Smooth muscle cell (in vitro differentiated cells): ENCODE measurements around the gene SOHLH2. TPM values are rescaled to one million over a fixed set of nuclear protein-coding genes. Genes with fewer than 3 reads are reported as not detected.
A peak's percentile ranks its signal among the peaks of the same experiment; 100 is the strongest.

ENCODE experiments used
- DNase-seq: peaks from one replicate; lab custom pipeline; 2025; ENCODE audit not compliant: unreplicated experiment; lab: John Stamatoyannopoulos, UW
- H2AFZ ChIP-seq: fragments of 200-600 bp; sonication (generic); 2 replicates; pipeline ENCODE4 v1.6.0; 2016; ENCODE audit warnings: antibody characterized with exemption, low read depth, mild to moderate bottlenecking
- H3F3A ChIP-seq: fragments of 200-600 bp; sonication (generic); 2 replicates; pipeline ENCODE4 v1.6.0; 2017; ENCODE audit warnings: antibody characterized with exemption, low read depth
- H3K27ac ChIP-seq: fragments of 200-600 bp; sonication (generic); 2 replicates; pipeline ENCODE4 v1.5.1; 2016; ENCODE audit warnings: low read depth, mild to moderate bottlenecking
- H3K27me3 ChIP-seq: fragments of 200-600 bp; sonication (generic); 2 replicates; pipeline ENCODE4 v1.6.1; 2016; ENCODE audit warnings: low read depth, mild to moderate bottlenecking
- H3K36me3 ChIP-seq: fragments of 200-600 bp; sonication (generic); 2 replicates; pipeline ENCODE4 v1.5.1; 2016; ENCODE audit warnings: low read depth
- H3K4me1 ChIP-seq: fragments of 200-600 bp; sonication (generic); 2 replicates; pipeline ENCODE4 v1.5.1; 2016; ENCODE audit warnings: low read depth
- H3K4me2 ChIP-seq: fragments of 200-600 bp; sonication (generic); 2 replicates; pipeline ENCODE4 v1.6.0; 2016; ENCODE audit warnings: mild to moderate bottlenecking
- H3K4me3 ChIP-seq: fragments of 200-600 bp; sonication (generic); 2 replicates; pipeline ENCODE4 v1.5.1; 2016; ENCODE audit warnings: mild to moderate bottlenecking
- H3K79me2 ChIP-seq: fragments of 200-600 bp; sonication (generic); 2 replicates; pipeline ENCODE4 v1.6.0; 2016; ENCODE audit warnings: low read depth, mild to moderate bottlenecking
- H3K9ac ChIP-seq: fragments of 200-600 bp; sonication (generic); 2 replicates; pipeline ENCODE4 v1.6.0; 2016; ENCODE audit warnings: low read depth
- H3K9me3 ChIP-seq: fragments of 200-600 bp; sonication (generic); replicated peaks from 2 replicates; pipeline ENCODE4 v1.5.1; 2016; ENCODE audit warnings: low read depth
- H4K20me1 ChIP-seq: fragments of 200-600 bp; sonication (generic); 2 replicates; pipeline ENCODE4 v1.6.0; 2016; ENCODE audit warnings: low read depth
- WGBS: methylation state at CpG from one replicate; pipeline ENCODE4 v1.1.7; 2016; ENCODE audit warnings: low lambda C conversion rate; 5-methylcytosine and 5-hydroxymethylcytosine counted together
- polyA plus RNA-seq: library from polyadenylated mRNA; unstranded; fragments of >200 nt; fragmentation: Nextera tagmentation; extraction: Ambion mirVana; gene quantifications from 2 replicates; pipeline ENCODE4 v1.2.1, GENCODE V29; 2016
- total RNA-seq: library from RNA; depleted of rRNA; stranded (reverse); fragments of >200 nt; gene quantifications from 2 replicates; pipeline ENCODE4 v1.2.3, GENCODE V29; 2014
- TF ChIP-seq, protein P1 (sequence below): fragments of 200-600 bp; sonication (generic); IDR thresholded peaks from 2 replicates; pipeline ENCODE4 v1.5.1; 2017; ENCODE audit warnings: borderline replicate concordance, mild to moderate bottlenecking, antibody characterized with exemption; ENCODE audit not compliant: insufficient read depth, poor library complexity, severe bottlenecking

The SOHLH2 gene
- total and polyA plus RNA-seq, 2 experiments from 2014 or later: 0.04 TPM; not detected in 1

DNA sequence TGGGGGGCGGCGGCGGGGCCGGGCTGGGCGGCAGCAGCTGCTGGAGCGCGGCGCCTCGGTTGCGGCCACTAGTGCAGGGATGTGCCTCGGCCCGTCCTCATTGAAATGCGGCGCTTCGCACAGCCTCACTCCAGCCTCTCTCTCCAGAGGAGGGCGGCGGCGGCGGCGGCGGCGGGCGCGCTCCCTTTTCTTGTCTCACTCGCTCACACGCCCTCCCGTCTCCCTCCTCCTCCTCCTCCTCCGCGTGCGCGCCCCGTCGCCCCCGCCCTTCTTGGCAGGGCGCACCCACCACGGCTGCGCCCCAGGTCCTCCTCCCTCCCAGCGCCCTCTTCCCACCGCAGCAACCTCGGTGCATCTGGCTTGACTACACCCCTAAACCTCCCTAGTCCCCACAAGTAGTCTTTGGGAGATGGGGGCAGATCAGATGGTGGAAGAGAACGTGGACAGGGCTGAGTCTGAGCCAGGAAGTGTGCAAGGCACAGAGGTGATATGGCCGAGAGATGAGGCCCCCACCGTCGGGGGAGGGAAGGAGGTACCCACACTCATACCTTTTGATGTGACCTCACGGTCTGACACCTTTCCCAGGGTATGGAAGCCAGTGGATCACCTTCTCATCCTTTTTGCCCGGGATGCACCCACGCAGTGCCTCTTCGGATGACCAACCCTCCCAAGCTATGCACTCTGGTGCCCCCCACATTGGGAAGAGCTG, 83.0 kb downstream of the SOHLH2 start, which contains the start of gene DCLK1:
Gene DCLK1, minus strand, starts transcription at position 161 of the 709 bp plus-strand sequence.
- Histone ChIP-seq H3K9me3 (no peaks in the 10 kb centered on the region), H3K4me2 (peak within 1 kb of the TSS; percentile 91), H3K27ac (no peak within 1 kb of the TSS), H3K36me3 (no peaks in the 10 kb centered on the region), H3K9ac (no peak within 1 kb of the TSS), H3F3A (no peaks in the 10 kb centered on the region), H3K4me3 (peak within 1 kb of the TSS; percentile 50), H4K20me1 (no peaks in the 10 kb centered on the region), H3K79me2 (no peaks in the 10 kb centered on the region), H2AFZ (peak within 1 kb of the TSS; percentile 63), H3K27me3 (peaks cover 76% of the 10 kb centered on the region), H3K4me1 (no peaks in the 10 kb centered on the region)
- DNase-seq: no peak
- TF ChIP-seq, protein P1, sequence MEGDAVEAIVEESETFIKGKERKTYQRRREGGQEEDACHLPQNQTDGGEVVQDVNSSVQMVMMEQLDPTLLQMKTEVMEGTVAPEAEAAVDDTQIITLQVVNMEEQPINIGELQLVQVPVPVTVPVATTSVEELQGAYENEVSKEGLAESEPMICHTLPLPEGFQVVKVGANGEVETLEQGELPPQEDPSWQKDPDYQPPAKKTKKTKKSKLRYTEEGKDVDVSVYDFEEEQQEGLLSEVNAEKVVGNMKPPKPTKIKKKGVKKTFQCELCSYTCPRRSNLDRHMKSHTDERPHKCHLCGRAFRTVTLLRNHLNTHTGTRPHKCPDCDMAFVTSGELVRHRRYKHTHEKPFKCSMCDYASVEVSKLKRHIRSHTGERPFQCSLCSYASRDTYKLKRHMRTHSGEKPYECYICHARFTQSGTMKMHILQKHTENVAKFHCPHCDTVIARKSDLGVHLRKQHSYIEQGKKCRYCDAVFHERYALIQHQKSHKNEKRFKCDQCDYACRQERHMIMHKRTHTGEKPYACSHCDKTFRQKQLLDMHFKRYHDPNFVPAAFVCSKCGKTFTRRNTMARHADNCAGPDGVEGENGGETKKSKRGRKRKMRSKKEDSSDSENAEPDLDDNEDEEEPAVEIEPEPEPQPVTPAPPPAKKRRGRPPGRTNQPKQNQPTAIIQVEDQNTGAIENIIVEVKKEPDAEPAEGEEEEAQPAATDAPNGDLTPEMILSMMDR: no peak
- 17% methylated on average over 21 of the region's 48 CpGs for WGBS

DNA sequence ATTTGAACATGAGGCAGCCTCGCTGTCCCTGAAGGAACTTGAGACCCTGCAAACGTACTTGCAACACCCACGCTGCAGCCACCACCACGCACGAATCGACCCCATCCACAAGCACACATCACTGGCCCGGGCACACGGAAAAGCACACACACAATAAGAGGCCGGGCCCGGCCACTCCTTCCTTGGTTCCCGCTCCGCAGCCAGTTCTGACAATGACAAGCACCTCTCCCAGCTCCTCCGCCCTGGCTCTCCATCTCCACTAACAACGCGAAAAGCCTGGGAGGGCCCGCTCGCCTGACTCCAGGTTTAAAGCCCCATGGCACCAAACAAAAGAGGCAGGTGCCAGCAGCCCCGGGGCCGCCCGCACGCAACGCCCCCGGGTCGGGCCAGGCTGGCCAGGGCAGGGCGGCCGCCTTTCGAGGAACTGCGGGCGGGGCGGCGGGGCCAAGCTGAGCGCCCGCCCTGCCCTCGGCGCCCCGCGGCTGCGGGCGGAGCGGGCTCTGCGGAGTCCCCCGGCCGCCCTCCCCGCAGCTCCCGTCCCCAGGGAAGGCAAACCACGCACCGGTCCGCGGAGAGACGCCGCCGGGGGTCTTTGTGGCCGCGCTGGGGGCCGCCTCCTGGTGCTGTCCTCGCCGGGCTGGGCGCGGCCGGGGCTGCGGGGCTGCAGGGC, 83.7 kb downstream of the SOHLH2 start:
- Histone ChIP-seq H3K4me3 (peak overlapping the region; percentile 50), H3K4me2 (peak overlapping the region; percentile 91), H3K27me3 (peaks cover 76% of the 10 kb centered on the region), H3K36me3 (no peaks in the 10 kb centered on the region), H3K9ac (no peak overlapping the region), H2AFZ (no peak overlapping the region), H3F3A (no peaks in the 10 kb centered on the region), H3K79me2 (no peaks in the 10 kb centered on the region), H4K20me1 (no peaks in the 10 kb centered on the region), H3K27ac (no peak overlapping the region), H3K4me1 (no peaks in the 10 kb centered on the region), H3K9me3 (no peaks in the 10 kb centered on the region)
- under 1% methylated on average over 38 of the region's 61 CpGs for WGBS
- TF ChIP-seq, protein P1: no peak
- no peak for DNase-seq

DNA sequence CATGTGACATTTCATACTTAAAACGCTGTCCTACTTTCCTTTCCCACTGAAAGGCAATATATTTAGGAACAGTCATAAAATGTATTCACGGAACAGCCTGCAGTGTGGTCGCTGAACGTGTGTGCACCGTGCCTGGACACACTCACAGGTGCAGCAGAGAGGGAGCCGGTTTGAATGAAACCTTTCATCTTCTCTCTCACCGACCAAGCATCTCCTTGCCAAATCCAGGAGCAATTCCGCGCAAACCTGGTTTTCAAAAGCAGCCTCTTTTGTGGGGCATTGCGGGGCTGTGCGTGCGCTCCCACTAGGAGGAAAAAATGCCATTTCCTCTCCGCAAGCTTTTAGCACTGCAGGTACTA, 84.2 kb downstream of the SOHLH2 start:
- Histone ChIP-seq H3K27ac (no peak overlapping the region), H3K4me1 (no peaks in the 10 kb centered on the region), H3K9ac (no peak overlapping the region), H3K36me3 (no peaks in the 10 kb centered on the region), H3K4me2 (peak overlapping the region; percentile 91), H3K4me3 (peak overlapping the region; percentile 50), H3F3A (no peaks in the 10 kb centered on the region), H3K9me3 (no peaks in the 10 kb centered on the region), H3K79me2 (no peaks in the 10 kb centered on the region), H3K27me3 (peaks cover 76% of the 10 kb centered on the region), H2AFZ (no peak overlapping the region), H4K20me1 (no peaks in the 10 kb centered on the region)
- WGBS: 20% methylated on average over 13 of the region's 13 CpGs
- TF ChIP-seq, protein P1: no peak
- no peak for DNase-seq
